ENCODE measurements around the gene STK17A. TPM values are rescaled to one million over a fixed set of nuclear protein-coding genes. Genes with fewer than 3 reads are reported as not detected.

The STK17A gene
- total RNA-seq, 1 experiment from 2014 or later: 9.8 TPM

DNA sequence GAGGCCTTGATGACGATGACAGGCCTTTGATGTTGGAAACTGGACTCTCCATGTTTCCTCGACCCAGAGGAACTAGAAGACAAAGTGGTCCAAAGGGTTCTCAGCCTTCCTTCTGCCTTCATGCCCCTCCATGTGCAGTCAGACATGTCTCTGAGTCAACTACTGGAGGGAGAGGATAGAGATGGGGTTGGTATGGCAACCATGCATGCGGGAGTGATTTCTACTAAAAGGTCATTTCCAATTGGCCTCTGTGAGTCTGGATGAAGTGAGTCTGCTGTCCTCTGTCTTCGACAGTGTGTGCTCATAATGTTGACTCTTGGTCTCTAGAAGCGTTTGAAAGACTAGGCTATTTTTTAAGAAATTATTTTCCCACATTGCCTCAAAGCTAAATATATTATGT, 29.2 kb downstream of the STK17A start:
- H3K79me2 ChIP-seq (ENCODE audit: insufficient read depth, low read length): peaks cover 2% of the 10 kb centered on the region; the same call in 1 of the 2 replicates
- no peak overlapping the region for H2BK120ac ChIP-seq (ENCODE audit: low read depth, low read length, poor library complexity, severe bottlenecking)
- no peak overlapping the region for H2BK15ac ChIP-seq (ENCODE audit: low read depth, low read length)
- H3K23me2 ChIP-seq (ENCODE audit: insufficient read length, low read depth, low read length, poor library complexity, severe bottlenecking): no peaks in the 10 kb centered on the region
- no peak overlapping the region for H3K23ac ChIP-seq (ENCODE audit: insufficient read length, low read depth, low read length)
- no peaks in the 10 kb centered on the region for H3K79me1 ChIP-seq (ENCODE audit: insufficient read depth, low read depth, low read length, poor library complexity, severe bottlenecking)
- no peaks in the 10 kb centered on the region for H3K27me3 ChIP-seq (ENCODE audit: insufficient read depth, low read length)
- H3K56ac ChIP-seq (ENCODE audit: insufficient read length, low read depth, low read length): no peak overlapping the region
- no peaks in the 10 kb centered on the region for H3K4me1 ChIP-seq (ENCODE audit: insufficient read depth, low read length)
- no peak overlapping the region for H3K27ac ChIP-seq (ENCODE audit: insufficient read length, low read depth, low read length)
- no peak overlapping the region for H3K4ac ChIP-seq (ENCODE audit: low read depth, low read length)
- H3T11ph ChIP-seq (ENCODE audit: low read length): no peak overlapping the region
- Mint-ChIP-seq H3K4me3 (no peak overlapping the region), H3K27ac (no peak overlapping the region), H3K4me1 (no peaks in the 10 kb centered on the region; a peak in 1 of 4 replicates), H3K36me3 (ENCODE audit: insufficient read depth in 1 of 3, low read depth in 3 of 3) (peaks cover 0 to 24% (median 17%) of the 10 kb centered on the region in 3 experiments; a peak in 4 of 7 replicates), H3K9me3 (no peaks in the 10 kb centered on the region), H3K27me3 (ENCODE audit: low read depth) (no peaks in the 10 kb centered on the region)
- H2BK5ac ChIP-seq (ENCODE audit: insufficient read length, low read length): no peak overlapping the region
- H4K20me1 ChIP-seq (ENCODE audit: control insufficient read depth, insufficient read depth, insufficient read length): no peaks in the 10 kb centered on the region
- TF ChIP-seq, protein P1, sequence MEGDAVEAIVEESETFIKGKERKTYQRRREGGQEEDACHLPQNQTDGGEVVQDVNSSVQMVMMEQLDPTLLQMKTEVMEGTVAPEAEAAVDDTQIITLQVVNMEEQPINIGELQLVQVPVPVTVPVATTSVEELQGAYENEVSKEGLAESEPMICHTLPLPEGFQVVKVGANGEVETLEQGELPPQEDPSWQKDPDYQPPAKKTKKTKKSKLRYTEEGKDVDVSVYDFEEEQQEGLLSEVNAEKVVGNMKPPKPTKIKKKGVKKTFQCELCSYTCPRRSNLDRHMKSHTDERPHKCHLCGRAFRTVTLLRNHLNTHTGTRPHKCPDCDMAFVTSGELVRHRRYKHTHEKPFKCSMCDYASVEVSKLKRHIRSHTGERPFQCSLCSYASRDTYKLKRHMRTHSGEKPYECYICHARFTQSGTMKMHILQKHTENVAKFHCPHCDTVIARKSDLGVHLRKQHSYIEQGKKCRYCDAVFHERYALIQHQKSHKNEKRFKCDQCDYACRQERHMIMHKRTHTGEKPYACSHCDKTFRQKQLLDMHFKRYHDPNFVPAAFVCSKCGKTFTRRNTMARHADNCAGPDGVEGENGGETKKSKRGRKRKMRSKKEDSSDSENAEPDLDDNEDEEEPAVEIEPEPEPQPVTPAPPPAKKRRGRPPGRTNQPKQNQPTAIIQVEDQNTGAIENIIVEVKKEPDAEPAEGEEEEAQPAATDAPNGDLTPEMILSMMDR (conservative IDR thresholded peaks at IDR 0.05): no peak
- no peak overlapping the region for H4K91ac ChIP-seq (ENCODE audit: insufficient read length, low read depth, low read length)
- H2AFZ ChIP-seq (ENCODE audit: low read length): no peak overlapping the region
- H3K4me2 ChIP-seq (ENCODE audit: insufficient read depth, insufficient read length, low read length): no peak overlapping the region
- H3K9me3 ChIP-seq (ENCODE audit: control insufficient read depth, low read depth, low read length): no peaks in the 10 kb centered on the region
- H2BK20ac ChIP-seq (ENCODE audit: low read depth, low read length, poor library complexity, severe bottlenecking): no peak overlapping the region
- H4K5ac ChIP-seq (ENCODE audit: insufficient read length, low read depth, low read length): no peak overlapping the region
- no peak overlapping the region for H2BK12ac ChIP-seq (ENCODE audit: insufficient read length, low read depth, low read length)
- H3K18ac ChIP-seq (ENCODE audit: insufficient read length, low read depth, low read length): no peak overlapping the region
- no peak for DNase-seq
- no peak overlapping the region for H4K8ac ChIP-seq (replicated peaks; ENCODE audit: insufficient read length, low read depth, low read length)
- no peak overlapping the region for H3K14ac ChIP-seq (ENCODE audit: insufficient read depth, low read length)
- WGBS (ENCODE audit: extremely low coverage, insufficient read length, low lambda C conversion rate): no CpG with 5 or more reads among the region's 5 CpGs
- H3K9ac ChIP-seq (ENCODE audit: extremely low read depth, insufficient read length, low read length): no peak overlapping the region
- H2AK5ac ChIP-seq (ENCODE audit: insufficient read length, low read length): no peak overlapping the region

Measured in H9 (cell line).